Nephron (organoid): ENCODE results near the gene VWA1.

ENCODE experiments used
- H3K27ac Mint-ChIP-seq, 3 experiments: 2 replicates each; pipeline ENCODE4 v1.8.0; 2020; ENCODE audit warnings: mixed read lengths in 3 of 3, mild to moderate bottlenecking in 2 of 3, moderate library complexity in 1 of 3
- H3K27me3 Mint-ChIP-seq: 2 replicates; pipeline ENCODE4 v1.8.0; 2021; ENCODE audit warnings: low read depth, mild to moderate bottlenecking, moderate library complexity, mixed read lengths
- H3K36me3 Mint-ChIP-seq: 2 replicates; pipeline ENCODE4 v1.8.0; 2020; ENCODE audit warnings: low read depth, mixed read lengths
- H3K4me1 Mint-ChIP-seq: 2 replicates; pipeline ENCODE4 v1.8.0; 2020; ENCODE audit warnings: mixed read lengths
- H3K4me3 Mint-ChIP-seq, 3 experiments: 2 replicates each; pipeline ENCODE4 v1.8.0; 2020; ENCODE audit warnings: mild to moderate bottlenecking in 3 of 3, mixed read lengths in 3 of 3, moderate library complexity in 2 of 3
- H3K9me3 Mint-ChIP-seq: 2 replicates; pipeline ENCODE4 v1.8.0; 2020; ENCODE audit warnings: mixed read lengths
- TF ChIP-seq, protein P1 (sequence below), 3 experiments: fragments of 200-600 bp; sonication (generic); IDR thresholded peaks; one replicate each; pipeline ENCODE4 v1.5.0; 2021; ENCODE audit warnings: antibody characterized with exemption in 3 of 3; ENCODE audit not compliant: unreplicated experiment in 3 of 3

Gene VWA1

DNA sequence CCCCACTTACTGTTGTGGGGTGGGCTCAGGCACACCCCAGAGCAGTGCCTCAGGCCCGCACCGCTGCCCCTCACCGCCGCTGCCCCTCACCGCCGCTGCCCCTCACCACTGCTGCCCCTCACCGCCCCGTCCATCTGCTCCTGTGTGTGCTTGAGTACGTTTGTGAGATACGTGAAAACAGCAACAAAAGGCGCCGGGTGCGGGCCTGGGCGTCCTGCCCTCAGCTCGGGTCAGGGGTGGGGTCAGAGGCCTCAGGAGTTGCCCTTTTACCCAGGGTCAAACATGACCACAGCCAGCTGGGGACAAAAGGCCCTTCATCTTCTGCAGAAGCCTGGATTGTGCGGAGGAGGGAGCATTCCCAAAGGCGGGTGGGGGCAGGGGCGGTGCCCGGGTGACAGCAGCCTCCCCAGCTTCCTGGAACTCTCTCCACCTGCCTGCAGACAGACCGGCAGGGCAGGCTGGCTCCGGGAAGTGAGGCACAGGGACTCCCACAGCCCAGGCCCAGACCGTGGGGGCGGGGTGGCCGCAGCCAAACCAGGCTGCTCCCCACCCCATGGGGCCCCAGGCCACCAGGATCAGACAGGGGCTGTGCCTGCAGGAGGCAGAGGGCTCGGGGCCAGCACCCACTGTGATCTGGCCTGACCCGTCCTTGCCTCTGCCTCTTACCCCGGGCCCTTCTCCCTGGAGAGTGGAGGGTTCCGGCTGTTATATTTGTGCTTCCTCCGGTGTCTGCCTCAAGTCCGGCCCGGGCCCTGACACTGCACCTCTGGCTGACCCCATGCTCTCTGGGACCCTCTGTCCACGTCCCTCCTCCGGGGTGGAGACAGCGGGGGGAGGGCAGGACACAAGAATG, 2.3 kb upstream of the VWA1 start:
- TF ChIP-seq, protein P1, sequence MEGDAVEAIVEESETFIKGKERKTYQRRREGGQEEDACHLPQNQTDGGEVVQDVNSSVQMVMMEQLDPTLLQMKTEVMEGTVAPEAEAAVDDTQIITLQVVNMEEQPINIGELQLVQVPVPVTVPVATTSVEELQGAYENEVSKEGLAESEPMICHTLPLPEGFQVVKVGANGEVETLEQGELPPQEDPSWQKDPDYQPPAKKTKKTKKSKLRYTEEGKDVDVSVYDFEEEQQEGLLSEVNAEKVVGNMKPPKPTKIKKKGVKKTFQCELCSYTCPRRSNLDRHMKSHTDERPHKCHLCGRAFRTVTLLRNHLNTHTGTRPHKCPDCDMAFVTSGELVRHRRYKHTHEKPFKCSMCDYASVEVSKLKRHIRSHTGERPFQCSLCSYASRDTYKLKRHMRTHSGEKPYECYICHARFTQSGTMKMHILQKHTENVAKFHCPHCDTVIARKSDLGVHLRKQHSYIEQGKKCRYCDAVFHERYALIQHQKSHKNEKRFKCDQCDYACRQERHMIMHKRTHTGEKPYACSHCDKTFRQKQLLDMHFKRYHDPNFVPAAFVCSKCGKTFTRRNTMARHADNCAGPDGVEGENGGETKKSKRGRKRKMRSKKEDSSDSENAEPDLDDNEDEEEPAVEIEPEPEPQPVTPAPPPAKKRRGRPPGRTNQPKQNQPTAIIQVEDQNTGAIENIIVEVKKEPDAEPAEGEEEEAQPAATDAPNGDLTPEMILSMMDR (IDR thresholded peaks at IDR 0.05; ENCODE audit: unreplicated experiment in 3 of 3), result no peak
- Mint-ChIP-seq H3K36me3 (no peaks in the 10 kb centered on the region), H3K4me3 (peak overlapping the region; percentile 38 to 61 (median 60)), H3K27ac (peak overlapping the region; percentile 91 to 92 (median 91)), H3K9me3 (no peaks in the 10 kb centered on the region), H3K27me3 (no peaks in the 10 kb centered on the region), H3K4me1 (peaks cover 37% of the 10 kb centered on the region)

DNA sequence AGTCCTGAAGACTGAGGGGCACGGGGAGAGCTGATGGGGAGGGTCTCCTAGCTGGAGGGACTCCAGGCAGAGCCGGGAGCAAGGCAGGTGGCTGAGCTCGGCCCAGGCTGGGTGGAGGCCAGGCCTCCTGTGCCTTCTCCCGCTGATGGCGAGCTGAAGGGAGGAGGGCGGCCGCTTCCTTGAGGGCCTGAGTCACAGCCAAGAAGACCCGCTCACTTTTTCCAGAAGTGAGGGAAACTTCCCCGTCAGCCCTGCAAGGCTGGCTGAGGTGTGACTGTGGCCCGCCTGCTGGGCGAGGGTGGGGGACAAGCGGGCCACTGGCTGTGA, 1.7 kb upstream of the VWA1 start:
- Mint-ChIP-seq H3K4me3 (peak overlapping the region; percentile 32 to 61 (median 38)), H3K27ac (peak overlapping the region; percentile 56 to 92 (median 91)), H3K27me3 (no peaks in the 10 kb centered on the region), H3K36me3 (no peaks in the 10 kb centered on the region), H3K4me1 (peaks cover 34% of the 10 kb centered on the region), H3K9me3 (no peaks in the 10 kb centered on the region)
- TF ChIP-seq, protein P1 (IDR thresholded peaks at IDR 0.05; ENCODE audit: unreplicated experiment in 3 of 3), result no peak

DNA sequence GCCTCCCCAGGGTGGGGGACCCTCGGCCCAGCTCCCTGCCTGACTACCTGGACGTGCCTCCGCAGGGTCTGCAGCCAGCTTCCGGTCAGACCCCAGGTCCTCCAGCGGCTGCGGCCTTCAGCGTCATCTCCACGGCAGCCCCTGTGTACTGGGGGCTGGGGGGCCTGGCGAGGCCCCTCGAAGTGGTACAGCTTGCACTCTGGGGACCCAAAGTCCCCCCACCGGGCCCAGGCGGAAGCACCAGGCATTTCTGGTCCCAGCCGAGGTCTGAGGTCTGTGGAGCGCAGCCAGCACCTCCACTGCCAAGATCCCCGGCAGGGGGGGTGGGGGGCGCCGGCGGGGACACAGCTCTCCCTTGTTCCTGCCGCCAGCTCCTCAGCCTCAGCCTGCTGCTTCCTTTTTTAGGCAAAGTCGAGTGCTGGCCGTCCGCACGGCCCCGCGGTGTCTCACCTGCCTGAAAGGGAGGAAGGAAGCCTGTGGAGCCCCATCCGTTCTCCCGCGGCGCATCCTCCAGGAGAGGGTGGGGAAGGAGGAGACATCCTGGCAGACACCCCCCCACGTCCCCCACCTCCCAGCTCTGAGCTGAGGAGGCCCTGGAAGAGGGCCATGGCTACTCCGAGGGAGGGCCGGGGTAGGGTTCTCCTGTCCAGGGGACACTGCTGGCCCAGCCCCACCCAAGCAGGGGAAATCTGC, 1.2 kb upstream of the VWA1 start:
- Mint-ChIP-seq H3K9me3 (no peaks in the 10 kb centered on the region), H3K4me1 (peaks cover 35% of the 10 kb centered on the region), H3K4me3 (peak overlapping the region; percentile 76 to 80 (median 79)), H3K36me3 (no peaks in the 10 kb centered on the region), H3K27ac (peak overlapping the region in 2 of 3 experiments; percentile 91 to 92), H3K27me3 (no peaks in the 10 kb centered on the region)
- TF ChIP-seq, protein P1 (IDR thresholded peaks at IDR 0.05; ENCODE audit: unreplicated experiment in 3 of 3), result no peak

DNA sequence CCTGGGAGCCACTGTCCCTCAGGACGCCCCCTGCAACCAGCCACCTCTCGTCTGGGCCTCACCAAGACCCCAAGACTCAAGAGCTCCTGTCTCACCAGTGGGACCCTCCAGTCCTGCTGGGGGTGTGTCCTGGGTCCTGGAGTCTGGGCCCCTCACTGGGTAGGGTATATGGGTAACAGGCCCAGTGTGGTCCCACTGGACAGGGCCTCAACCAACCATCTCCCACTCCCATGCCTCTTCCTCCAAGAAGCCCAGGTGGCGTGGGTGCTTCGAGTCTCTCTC, 725 bp upstream of the VWA1 start:
- H3K9me3 Mint-ChIP-seq, result no peaks in the 10 kb centered on the region
- peak overlapping the region; percentile 91 to 96 (median 92) for H3K27ac Mint-ChIP-seq
- TF ChIP-seq, protein P1 (IDR thresholded peaks at IDR 0.05; ENCODE audit: unreplicated experiment in 3 of 3), result no peak
- no peaks in the 10 kb centered on the region for H3K27me3 Mint-ChIP-seq
- peak overlapping the region; percentile 76 to 80 (median 79) for H3K4me3 Mint-ChIP-seq
- H3K36me3 Mint-ChIP-seq, result no peaks in the 10 kb centered on the region
- peaks cover 30% of the 10 kb centered on the region for H3K4me1 Mint-ChIP-seq

DNA sequence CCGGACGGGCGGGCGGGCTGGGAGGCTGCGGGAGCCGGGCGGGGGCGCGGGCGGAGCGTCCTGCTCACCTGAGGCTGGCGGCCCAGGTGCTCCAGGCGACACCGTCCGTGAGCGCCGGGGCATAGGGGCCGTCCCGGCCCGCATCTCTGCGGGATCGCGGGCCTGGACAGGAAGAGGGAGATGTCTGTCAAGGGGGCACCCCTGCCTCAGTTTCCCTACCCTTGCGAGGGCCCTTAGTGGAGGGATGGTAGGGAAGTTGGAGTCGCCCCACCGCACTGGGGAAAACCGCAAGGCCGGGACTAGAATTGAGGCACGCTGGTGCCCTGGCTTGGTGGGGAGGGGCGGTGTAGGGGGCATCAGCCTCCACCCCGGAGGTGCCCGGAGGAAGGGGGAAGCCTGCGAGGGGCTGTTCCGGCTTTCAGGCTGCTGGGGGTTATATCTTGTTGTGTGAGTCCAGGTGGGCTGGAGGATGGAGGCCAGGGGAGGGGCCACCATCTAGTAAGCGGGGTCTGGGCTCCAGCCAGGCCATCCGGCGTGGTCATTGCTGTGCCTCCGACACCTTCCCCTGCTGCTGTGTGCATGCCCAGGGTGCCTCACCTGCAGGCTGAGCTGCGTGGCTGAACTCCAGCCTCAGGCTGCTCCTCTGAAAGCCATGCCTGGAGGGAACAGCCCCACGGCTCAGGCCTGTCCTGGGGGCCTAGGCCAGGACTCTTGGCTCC, 580 bp downstream of the VWA1 start:
- peaks cover 26% of the 10 kb centered on the region for H3K4me1 Mint-ChIP-seq
- peak overlapping the region; percentile 82 to 85 (median 83) for H3K4me3 Mint-ChIP-seq
- no peaks in the 10 kb centered on the region for H3K36me3 Mint-ChIP-seq
- H3K27ac Mint-ChIP-seq, result peak overlapping the region; percentile 47 to 78 (median 50)
- no peaks in the 10 kb centered on the region for H3K9me3 Mint-ChIP-seq
- no peaks in the 10 kb centered on the region for H3K27me3 Mint-ChIP-seq
- TF ChIP-seq, protein P1 (IDR thresholded peaks at IDR 0.05; ENCODE audit: unreplicated experiment in 3 of 3), result no peak
